DMS79 treated with DMSO at 0.1 percent for 48 hours (cell line): ENCODE measurements around the gene PNPLA3.

ENCODE experiments used
- DNase-seq: peaks from one replicate; lab custom pipeline; 2025; lab: John Stamatoyannopoulos, UW

Gene PNPLA3

GRCh38 chr22:43923631-43924464, at the start of gene PNPLA3:
Gene PNPLA3 (plus strand): TSS chr22:43923805. CDS start chr22:43923912, 107 bp downstream.
- peak; percentile 26 for DNase-seq

GRCh38 chr22:43876866-43877509, 46.6 kb upstream of the PNPLA3 start:
- DNase-seq, result no peak

- no peak for DNase-seq
Measured at GRCh38 chr22:43878079-43878795, 45.4 kb upstream of the PNPLA3 start.

- DNase-seq, result no peak
Measured at GRCh38 chr22:43878831-43879550, 44.6 kb upstream of the PNPLA3 start.

- DNase-seq, result no peak
Measured at GRCh38 chr22:43879901-43880540, 43.6 kb upstream of the PNPLA3 start.

- no peak for DNase-seq
Measured at GRCh38 chr22:43880541-43880991, 43.0 kb upstream of the PNPLA3 start.

GRCh38 chr22:43881091-43882061, 42.2 kb upstream of the PNPLA3 start:
- no peak for DNase-seq

- no peak for DNase-seq
Measured at GRCh38 chr22:43882122-43882767, 41.4 kb upstream of the PNPLA3 start.

- peak; percentile 13 for DNase-seq
Measured at GRCh38 chr22:43883012-43883661, 40.5 kb upstream of the PNPLA3 start.

GRCh38 chr22:43883719-43884415, 39.7 kb upstream of the PNPLA3 start:
- no peak for DNase-seq

- peak; percentile 10 for DNase-seq
Measured at GRCh38 chr22:43884600-43885318, 38.8 kb upstream of the PNPLA3 start.

GRCh38 chr22:43885319-43885671, 38.3 kb upstream of the PNPLA3 start:
- no peak for DNase-seq

- no peak for DNase-seq
Measured at GRCh38 chr22:43885786-43886185, 37.8 kb upstream of the PNPLA3 start.

- no peak for DNase-seq
Measured at GRCh38 chr22:43886231-43886630, 37.4 kb upstream of the PNPLA3 start.

- DNase-seq, result no peak
Measured at GRCh38 chr22:43887391-43887790, 36.2 kb upstream of the PNPLA3 start.

GRCh38 chr22:43888740-43889139, 34.9 kb upstream of the PNPLA3 start:
- DNase-seq, result no peak

- DNase-seq, result no peak
Measured at GRCh38 chr22:43889201-43889859, 34.3 kb upstream of the PNPLA3 start.
